SH-SY5Y (cell line): Measurements from ENCODE around the gene UBP1.

Source experiments
- GATA2 ChIP-seq: IDR thresholded peaks from 2 replicates; pipeline ENCODE4 v1.6.1; 2011; ENCODE audit warnings: mild to moderate bottlenecking, low read depth, low read length
- GATA3 ChIP-seq: IDR thresholded peaks from 2 replicates; pipeline ENCODE4 v1.6.1; 2011; ENCODE audit warnings: low read depth, mild to moderate bottlenecking, low read length, moderate library complexity

Gene UBP1

GRCh38 chr3:33439546-33440327 is 468 bp downstream of the UBP1 start:
- no peak for TF ChIP-seq GATA2
- no peak for TF ChIP-seq GATA3

GRCh38 chr3:33438881-33439545 is 1.2 kb downstream of the UBP1 start:
- no peak for TF ChIP-seq GATA2
- TF ChIP-seq GATA3: no peak

- TF ChIP-seq GATA3: no peak
- no peak for TF ChIP-seq GATA2
Observed at GRCh38 chr3:33438284-33438668, 1.9 kb downstream of the UBP1 start.

GRCh38 chr3:33437556-33438283 is 2.5 kb downstream of the UBP1 start:
- TF ChIP-seq GATA2 (no peak), GATA3 (no peak)

GRCh38 chr3:33433843-33434242 is 6.4 kb downstream of the UBP1 start:
- no peak for TF ChIP-seq GATA3

DNA sequence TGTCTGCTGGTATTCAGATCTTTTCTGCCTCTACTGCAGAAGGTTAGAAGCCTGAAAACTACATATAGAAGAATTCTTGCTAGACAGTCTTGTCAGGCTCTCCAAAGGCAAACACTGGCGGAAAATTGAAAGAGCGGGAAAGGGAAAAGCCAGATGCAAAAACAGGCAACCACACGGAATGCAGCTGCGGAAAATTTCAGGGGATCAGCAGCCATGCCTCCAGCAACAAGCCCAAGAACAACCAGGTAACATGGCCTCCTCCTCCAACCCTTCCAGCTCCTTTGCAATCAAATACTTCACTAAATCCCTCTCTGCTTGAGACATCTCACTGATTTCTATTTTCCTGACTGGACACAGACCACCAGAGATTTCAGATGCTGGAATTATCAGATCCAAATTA is 9.6 kb downstream of the UBP1 start:
- no peak for TF ChIP-seq GATA2
- TF ChIP-seq GATA3: no peak

DNA sequence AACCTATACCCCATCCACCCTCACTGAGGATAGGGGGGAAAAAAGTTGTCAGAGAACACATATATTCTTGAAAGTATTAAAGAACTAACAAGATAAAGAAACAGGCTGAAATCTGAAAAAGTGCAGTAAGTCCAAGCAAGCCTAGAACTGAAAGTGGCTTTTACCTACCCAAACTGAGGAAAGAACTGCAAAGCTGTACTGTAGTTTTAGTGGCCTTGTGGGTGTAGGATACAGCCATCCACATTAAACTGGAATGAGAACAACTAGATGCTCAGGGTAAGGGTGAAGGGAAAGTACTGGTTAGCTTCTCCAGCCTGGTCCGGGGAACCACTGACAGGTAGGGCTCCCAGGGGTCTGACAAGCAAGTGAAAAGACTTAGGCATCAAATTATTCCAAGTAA is 10.1 kb downstream of the UBP1 start:
- TF ChIP-seq GATA3 (no peak), GATA2 (no peak)

DNA sequence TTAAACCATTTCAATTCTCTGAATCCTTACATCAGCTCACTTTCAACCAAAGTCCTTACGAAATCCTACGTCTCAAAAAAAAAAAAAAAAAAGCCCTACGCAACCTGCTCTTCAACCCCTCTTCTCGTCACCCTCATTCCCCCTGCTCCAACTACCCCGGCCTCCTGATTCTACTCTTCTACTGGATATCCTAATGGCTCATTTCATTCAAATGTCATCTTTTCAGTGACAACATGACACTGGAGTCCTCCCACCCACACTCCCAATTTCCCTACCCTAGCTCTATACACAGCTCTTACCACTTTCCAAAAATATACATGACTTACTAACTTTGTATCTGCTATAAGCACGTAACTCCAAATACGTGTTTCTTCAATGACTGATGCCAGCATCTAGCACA is 11.5 kb downstream of the UBP1 start:
- TF ChIP-seq GATA2 (no peak), GATA3 (no peak)

DNA sequence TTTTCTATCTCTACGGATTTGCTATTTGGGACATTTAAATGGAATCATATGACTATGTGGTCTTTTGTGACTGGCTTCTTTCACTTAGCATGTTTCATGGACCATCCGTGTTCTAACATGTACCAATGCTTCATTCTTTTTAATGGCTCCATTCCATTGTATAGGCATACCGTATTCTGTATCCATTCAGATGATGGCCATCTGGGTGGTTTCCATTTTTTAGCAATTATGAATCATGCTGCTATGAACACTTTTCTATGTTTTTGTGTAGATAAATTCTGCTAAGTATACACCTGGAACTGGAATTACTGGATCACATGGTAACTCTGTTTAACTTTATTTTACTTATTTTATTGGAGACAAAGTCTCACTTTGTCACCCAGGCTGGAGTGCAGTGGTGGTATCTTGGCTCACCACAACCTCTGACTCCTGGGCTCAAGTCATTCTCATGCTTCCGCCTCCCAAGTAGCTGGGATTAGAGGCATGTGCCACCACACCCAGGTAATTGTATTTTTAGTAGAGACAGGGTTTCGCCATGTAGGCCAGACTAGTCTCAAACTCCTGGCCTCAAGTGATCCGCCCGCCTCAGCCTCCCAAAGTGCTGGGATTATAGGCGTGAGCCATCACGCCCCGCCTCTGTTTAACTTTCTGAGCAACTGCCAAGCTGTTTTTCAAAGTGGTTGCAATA is 13.4 kb downstream of the UBP1 start:
- TF ChIP-seq GATA2: no peak
- no peak for TF ChIP-seq GATA3

DNA sequence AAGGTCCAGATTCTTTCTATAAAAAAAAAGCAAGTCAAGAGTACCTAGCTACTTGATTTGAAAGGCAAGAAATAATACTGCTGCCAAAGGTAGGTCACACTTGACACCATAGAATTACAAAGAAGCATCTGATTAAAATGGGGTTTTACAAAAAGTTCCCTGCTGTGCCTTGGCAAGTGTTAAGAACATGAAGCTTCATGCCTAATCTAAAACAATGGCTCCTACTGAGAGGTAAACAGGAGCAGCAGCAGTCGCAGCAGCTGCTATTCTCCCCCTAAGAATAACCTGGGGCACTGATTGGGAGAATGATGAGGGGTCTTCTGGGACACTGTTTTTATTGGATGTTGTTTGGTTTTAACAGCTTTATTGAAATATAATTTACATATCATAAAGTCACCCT is 14.1 kb downstream of the UBP1 start:
- TF ChIP-seq GATA2: no peak
- TF ChIP-seq GATA3: no peak

- TF ChIP-seq GATA3: no peak
- TF ChIP-seq GATA2: no peak
Observed at GRCh38 chr3:33425453-33425852, 14.8 kb downstream of the UBP1 start.

DNA sequence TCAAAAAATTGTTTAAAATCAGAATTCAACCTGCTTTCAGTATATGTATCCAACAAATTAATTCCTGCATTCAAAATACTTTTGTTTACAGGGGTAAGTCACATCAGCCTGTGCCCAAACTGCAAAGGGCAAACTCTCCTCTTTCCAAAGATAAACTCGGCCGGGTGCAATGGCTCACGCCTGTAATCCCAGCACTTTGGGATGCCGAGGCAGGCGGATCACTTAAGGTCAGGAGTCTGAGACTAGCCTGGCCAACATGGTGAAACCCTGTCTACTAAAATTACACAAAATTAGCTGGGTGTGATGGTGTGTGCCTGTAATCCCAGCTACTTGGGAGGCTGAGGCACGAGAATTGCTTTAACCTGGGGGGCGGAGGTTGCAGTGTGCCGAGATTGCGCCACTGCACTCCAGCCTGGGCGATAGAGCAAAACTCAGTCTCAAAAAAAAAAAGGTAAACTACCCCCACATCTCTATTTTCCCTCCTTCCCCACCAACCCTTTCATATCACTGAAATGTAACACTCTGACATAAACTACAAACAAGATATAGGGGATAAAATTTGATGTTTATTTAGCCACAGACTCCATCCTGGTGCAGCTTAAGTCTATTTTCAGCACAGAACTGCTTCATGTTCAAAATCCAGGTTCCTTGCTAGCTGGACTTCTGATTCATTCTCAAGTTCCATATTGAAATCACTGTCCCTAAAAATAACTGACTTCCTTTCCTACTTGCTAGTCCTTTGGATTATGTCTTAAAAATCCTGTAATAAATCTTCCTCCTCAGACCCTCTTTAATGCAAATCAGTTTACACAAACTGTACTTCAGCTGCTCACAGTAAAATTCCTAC is 15.4 kb downstream of the UBP1 start:
- TF ChIP-seq GATA3: no peak
- TF ChIP-seq GATA2: no peak

DNA sequence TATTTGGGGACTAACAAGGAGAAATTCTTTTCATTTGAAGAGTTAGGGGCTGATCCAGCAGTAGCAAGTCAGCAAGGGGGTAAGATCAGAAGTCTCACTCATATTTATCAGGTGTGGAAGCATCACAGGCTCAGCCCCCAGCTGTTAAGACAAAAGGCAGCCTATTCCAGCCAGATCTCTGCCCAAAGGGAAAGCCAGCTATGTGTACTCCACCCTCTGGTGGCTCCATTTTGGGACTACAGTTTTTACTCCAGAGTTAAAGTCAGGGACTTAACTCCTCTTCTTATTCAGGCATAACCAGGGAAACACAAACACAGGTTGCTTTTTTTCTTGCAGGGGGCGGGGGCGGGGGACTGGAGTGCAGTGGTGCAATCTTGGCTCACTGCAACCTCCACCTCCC is 19.2 kb downstream of the UBP1 start:
- no peak for TF ChIP-seq GATA2
- TF ChIP-seq GATA3: no peak

GRCh38 chr3:33419948-33420347 is 20.3 kb downstream of the UBP1 start:
- TF ChIP-seq GATA3: no peak
- TF ChIP-seq GATA2: no peak
